Measurements from ENCODE around the gene TMEM245.

The TMEM245 gene

GRCh38 chr9:109113892-109114609 is 5.7 kb downstream of the TMEM245 start:
- DNase-seq (ENCODE audit: insufficient read length) (no peak), FAIRE-seq (no peak)
- TF ChIP-seq POLR2A (IDR thresholded peaks at IDR 0.05; ENCODE audit: low read depth, low read length): no peak
- no peak for TF ChIP-seq POLR2AphosphoS5 (IDR thresholded peaks at IDR 0.05; ENCODE audit: low read depth, low read length)
- TF ChIP-seq TAF1 (IDR thresholded peaks at IDR 0.05; ENCODE audit: borderline replicate concordance, low read depth, low read length): no peak

GRCh38 chr9:109113254-109113653 is 6.5 kb downstream of the TMEM245 start:
- FAIRE-seq (no peak), DNase-seq (ENCODE audit: insufficient read length) (no peak)
- TF ChIP-seq POLR2A (IDR thresholded peaks at IDR 0.05; ENCODE audit: low read depth, low read length): no peak
- TF ChIP-seq TAF1 (IDR thresholded peaks at IDR 0.05; ENCODE audit: borderline replicate concordance, low read depth, low read length): no peak
- no peak for TF ChIP-seq POLR2AphosphoS5 (IDR thresholded peaks at IDR 0.05; ENCODE audit: low read depth, low read length)

GRCh38 chr9:109110329-109111021 is 9.3 kb downstream of the TMEM245 start:
- TF ChIP-seq POLR2A (IDR thresholded peaks at IDR 0.05; ENCODE audit: low read depth, low read length) (no peak), POLR2AphosphoS5 (IDR thresholded peaks at IDR 0.05; ENCODE audit: low read depth, low read length) (no peak)
- no peak for FAIRE-seq
- DNase-seq (ENCODE audit: insufficient read length): no peak

- TF ChIP-seq TAF1 (IDR thresholded peaks at IDR 0.05; ENCODE audit: borderline replicate concordance, low read depth, low read length): no peak
- no peak for TF ChIP-seq POLR2A (IDR thresholded peaks at IDR 0.05; ENCODE audit: low read depth, low read length)
- no peak for TF ChIP-seq POLR2AphosphoS5 (IDR thresholded peaks at IDR 0.05; ENCODE audit: low read depth, low read length)
- FAIRE-seq (no peak), DNase-seq (ENCODE audit: insufficient read length) (no peak)
Observed at GRCh38 chr9:109109967-109110328, 9.8 kb downstream of the TMEM245 start.

- DNase-seq (ENCODE audit: insufficient read length): no peak
- no peak for FAIRE-seq
- no peak for TF ChIP-seq TAF1 (IDR thresholded peaks at IDR 0.05; ENCODE audit: borderline replicate concordance, low read depth, low read length)
- TF ChIP-seq POLR2A (IDR thresholded peaks at IDR 0.05; ENCODE audit: low read depth, low read length): no peak
- no peak for TF ChIP-seq POLR2AphosphoS5 (IDR thresholded peaks at IDR 0.05; ENCODE audit: low read depth, low read length)
Observed at GRCh38 chr9:109108318-109108717, 11.4 kb downstream of the TMEM245 start.

GRCh38 chr9:109107402-109108240 is 12.1 kb downstream of the TMEM245 start:
- DNase-seq (ENCODE audit: insufficient read length): no peak
- no peak for FAIRE-seq
- TF ChIP-seq POLR2A (IDR thresholded peaks at IDR 0.05; ENCODE audit: low read depth, low read length) (no peak), TAF1 (IDR thresholded peaks at IDR 0.05; ENCODE audit: borderline replicate concordance, low read depth, low read length) (no peak), POLR2AphosphoS5 (IDR thresholded peaks at IDR 0.05; ENCODE audit: low read depth, low read length) (no peak)

- DNase-seq (ENCODE audit: insufficient read length) (no peak), FAIRE-seq (no peak)
- no peak for TF ChIP-seq POLR2AphosphoS5 (IDR thresholded peaks at IDR 0.05; ENCODE audit: low read depth, low read length)
- no peak for TF ChIP-seq POLR2A (IDR thresholded peaks at IDR 0.05; ENCODE audit: low read depth, low read length)
- no peak for TF ChIP-seq TAF1 (IDR thresholded peaks at IDR 0.05; ENCODE audit: borderline replicate concordance, low read depth, low read length)
Observed at GRCh38 chr9:109101810-109102209, 17.9 kb downstream of the TMEM245 start.

- DNase-seq (ENCODE audit: insufficient read length) (no peak), FAIRE-seq (no peak)
- no peak for TF ChIP-seq POLR2A (IDR thresholded peaks at IDR 0.05; ENCODE audit: low read depth, low read length)
- TF ChIP-seq POLR2AphosphoS5 (IDR thresholded peaks at IDR 0.05; ENCODE audit: low read depth, low read length): no peak
- TF ChIP-seq TAF1 (IDR thresholded peaks at IDR 0.05; ENCODE audit: borderline replicate concordance, low read depth, low read length): no peak
Observed at GRCh38 chr9:109101202-109101595, 18.5 kb downstream of the TMEM245 start.

GRCh38 chr9:109100543-109101201 is 19.1 kb downstream of the TMEM245 start:
- TF ChIP-seq POLR2AphosphoS5 (IDR thresholded peaks at IDR 0.05; ENCODE audit: low read depth, low read length): no peak
- TF ChIP-seq TAF1 (IDR thresholded peaks at IDR 0.05; ENCODE audit: borderline replicate concordance, low read depth, low read length): no peak
- no peak for TF ChIP-seq POLR2A (IDR thresholded peaks at IDR 0.05; ENCODE audit: low read depth, low read length)
- DNase-seq (ENCODE audit: insufficient read length) (no peak), FAIRE-seq (no peak)

GRCh38 chr9:109098960-109099308 is 20.8 kb downstream of the TMEM245 start:
- DNase-seq (ENCODE audit: insufficient read length) (no peak), FAIRE-seq (no peak)

More at GRCh38 chr9:109098960-109099308, 20.8 kb downstream of the TMEM245 start:
- no peak for TF ChIP-seq POLR2A (IDR thresholded peaks at IDR 0.05; ENCODE audit: low read depth, low read length)
- TF ChIP-seq POLR2AphosphoS5 (IDR thresholded peaks at IDR 0.05; ENCODE audit: low read depth, low read length): no peak
- no peak for TF ChIP-seq TAF1 (IDR thresholded peaks at IDR 0.05; ENCODE audit: borderline replicate concordance, low read depth, low read length)
